NT2/D1 (cell line): Measurements from ENCODE around the gene CYP27C1.

ENCODE experiments used
- SUZ12 ChIP-seq: IDR thresholded peaks from 2 replicates; pipeline ENCODE4 v1.6.1; 2011; ENCODE audit not compliant: insufficient read length, insufficient read depth; ENCODE audit errors: extremely low read depth
- YY1 ChIP-seq: IDR thresholded peaks from 2 replicates; pipeline ENCODE4 v1.6.1; 2011; ENCODE audit not compliant: insufficient read length, insufficient read depth
- ZNF274 ChIP-seq: IDR thresholded peaks from 2 replicates; pipeline ENCODE4 v1.6.1; 2011; ENCODE audit warnings: mild to moderate bottlenecking, low read depth, low read length

DNA sequence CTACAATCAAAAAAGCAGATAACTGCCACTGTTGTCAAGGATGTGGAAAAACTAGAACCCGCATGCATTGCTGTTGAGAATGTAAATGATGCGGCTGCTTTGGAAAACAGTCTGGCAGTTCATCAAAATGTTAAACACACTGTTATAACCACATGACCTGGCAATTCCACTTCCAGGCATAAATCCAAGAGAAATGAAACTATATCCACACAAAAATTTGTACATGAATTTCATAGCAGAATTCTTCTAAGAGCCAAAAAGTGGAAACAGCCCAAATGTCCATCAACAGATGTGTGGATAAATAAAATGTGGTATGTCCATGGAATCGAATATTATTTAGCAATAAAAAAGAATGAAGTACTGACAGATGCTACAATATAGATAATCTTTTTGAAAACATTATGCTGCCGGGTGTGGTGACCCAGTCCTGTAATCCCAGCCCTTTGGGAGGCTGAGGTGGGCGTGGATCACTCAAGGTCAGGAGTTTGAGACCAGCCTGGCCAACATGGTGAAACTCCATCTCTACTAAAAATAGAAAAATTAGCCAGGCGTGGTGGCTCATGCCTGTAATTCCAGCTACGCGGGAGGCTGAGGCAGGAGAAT is 41.8 kb upstream of the CYP27C1 start:
- TF ChIP-seq ZNF274: no peak
- TF ChIP-seq SUZ12: no peak
- TF ChIP-seq YY1: no peak
